Breast epithelium (tissue), 3 donors: ENCODE results near the gene PIM3.

Experiments used
- CTCF ChIP-seq, 3 donors: fragments of 450-650 bp; IDR thresholded peaks; one replicate each; pipeline ENCODE4 v1.5.1; 2016 to 2017; ENCODE audit warnings: antibody characterized with exemption in 3 of 3, mild to moderate bottlenecking in 3 of 3, moderate library complexity in 3 of 3
- POLR2A ChIP-seq: fragments of 450-650 bp; IDR thresholded peaks from one replicate; pipeline ENCODE4 v1.6.1; 2016; ENCODE audit warnings: antibody characterized with exemption, mild to moderate bottlenecking, moderate library complexity

DNA sequence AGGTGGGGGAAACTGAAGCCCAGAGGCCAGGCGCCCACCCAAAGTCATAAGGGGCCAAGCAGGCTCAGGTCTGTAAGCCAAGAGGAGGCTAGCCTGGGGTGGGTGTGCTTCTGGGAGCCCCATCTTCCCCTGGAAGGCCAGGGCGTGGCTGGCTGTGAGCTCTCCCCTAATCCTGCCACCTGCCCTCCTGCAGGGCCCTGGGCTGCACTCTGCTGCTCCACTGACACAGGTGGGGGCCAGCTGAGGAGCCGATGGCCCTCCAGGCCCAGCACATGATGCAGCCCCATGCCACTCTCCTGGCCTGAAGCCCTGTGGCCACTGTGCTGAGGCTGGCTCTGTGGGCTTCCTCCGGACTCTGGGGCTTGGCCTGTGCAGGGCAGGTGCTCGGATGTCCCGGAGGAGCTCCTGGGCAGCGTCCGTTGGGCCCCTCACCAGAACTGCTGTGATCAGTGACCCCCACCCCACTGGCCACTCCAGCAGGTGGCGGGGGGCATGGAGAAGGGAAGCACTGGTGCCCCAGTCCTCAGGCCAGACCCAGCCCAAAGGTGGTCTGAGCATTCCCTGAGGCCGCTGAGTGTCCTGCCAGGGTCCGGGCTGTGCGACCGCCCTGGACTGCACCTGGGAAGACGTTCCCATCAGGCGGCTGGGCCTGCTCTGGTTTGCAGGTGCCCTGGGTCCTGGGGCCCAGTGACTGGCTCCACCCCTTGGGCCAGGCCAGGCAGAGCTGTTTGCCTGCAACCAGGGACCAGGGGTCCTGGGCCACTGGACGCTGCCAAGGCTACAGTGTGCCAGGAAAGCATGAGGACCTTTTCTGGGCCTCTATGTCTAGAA is 8.5 kb downstream of the PIM3 start:
- TF ChIP-seq POLR2A: no peak
- no peak for TF ChIP-seq CTCF (IDR thresholded peaks at IDR 0.05)
